ENCODE data around the gene KANSL2. TPM values are rescaled to one million over a fixed set of nuclear protein-coding genes. Genes with fewer than 3 reads are reported as not detected.

The KANSL2 gene
- total and polyA plus RNA-seq, 12 donors, result 17.3 to 36.4 (median 22.0) TPM

- 92 to 95% methylated on average over 5 of the region's 5 CpGs for WGBS, 2 donors
- Histone ChIP-seq H3K27me3 (no peaks in the 10 kb centered on the region), H3K36me3 (peaks cover 0 to 100% (median 54%) of the 10 kb centered on the region in 9 donors), H3K9me3 (no peaks in the 10 kb centered on the region), H3K27ac (no peak overlapping the region), H3K4me3 (no peak overlapping the region), H3K4me1 (peaks cover 0 to 14% (median 9%) of the 10 kb centered on the region in 9 donors)
- intact Hi-C loops (cut with DNase I), result no loop called here
- TF ChIP-seq CTCF (IDR thresholded peaks at IDR 0.05), result no peak
- ATAC-seq (no peak), DNase-seq (no peak)
Measured at GRCh38 chr12:48696626-48697025, 14.6 kb upstream of the KANSL2 start.

- peaks cover 0 to 21% (median 14%) of the 10 kb centered on the region in 9 donors for H3K4me1 ChIP-seq
- H3K4me3 ChIP-seq, result no peak overlapping the region
- WGBS, 2 donors, result 93 to 94% methylated on average over 2 of the region's 2 CpGs
- H3K27me3 ChIP-seq, result no peaks in the 10 kb centered on the region
- DNase-seq (no peak), ATAC-seq (no peak)
- TF ChIP-seq CTCF (IDR thresholded peaks at IDR 0.05), result no peak
- no peaks in the 10 kb centered on the region for H3K9me3 ChIP-seq
- no peak overlapping the region for H3K27ac ChIP-seq
- peaks cover 0 to 99% (median 54%) of the 10 kb centered on the region in 9 donors for H3K36me3 ChIP-seq
- intact Hi-C loops (cut with DNase I), result no loop called here
Measured at GRCh38 chr12:48695859-48696258, 13.8 kb upstream of the KANSL2 start.

- Histone ChIP-seq H3K4me3 (no peak overlapping the region), H3K27ac (no peak overlapping the region), H3K27me3 (no peaks in the 10 kb centered on the region), H3K4me1 (peaks cover 0 to 31% (median 15%) of the 10 kb centered on the region in 9 donors), H3K9me3 (no peaks in the 10 kb centered on the region), H3K36me3 (peaks cover 0 to 99% (median 45%) of the 10 kb centered on the region in 9 donors)
- WGBS, 2 donors, result 91% methylated on average over 6 of the region's 6 CpGs
- no peak for TF ChIP-seq CTCF (IDR thresholded peaks at IDR 0.05)
- DNase-seq, result no peak
- ATAC-seq, result no peak
- intact Hi-C loops (cut with DNase I), result no loop called here
Measured at GRCh38 chr12:48694038-48694437, 12.0 kb upstream of the KANSL2 start.

GRCh38 chr12:48693572-48693971 lies 11.5 kb upstream of the KANSL2 start:
- Histone ChIP-seq H3K9me3 (no peaks in the 10 kb centered on the region), H3K36me3 (peaks cover 0 to 99% (median 45%) of the 10 kb centered on the region in 9 donors), H3K4me3 (no peak overlapping the region), H3K27ac (no peak overlapping the region), H3K27me3 (no peaks in the 10 kb centered on the region), H3K4me1 (peaks cover 0 to 31% (median 15%) of the 10 kb centered on the region in 9 donors)
- DNase-seq, result no peak
- TF ChIP-seq CTCF (IDR thresholded peaks at IDR 0.05), result no peak
- whole genome bisulfite sequencing, 2 donors, result 87 to 92% methylated on average over 6 of the region's 6 CpGs
- intact Hi-C loops (cut with DNase I), result no loop called here
- ATAC-seq, result no peak
